GM20431 (cell line): ENCODE measurements around the gene TFIP11.

Source experiments
- in situ Hi-C: fragments of 300-500 bp; cut with MseI, MboI; formaldehyde crosslinking; loops from one replicate; pipeline ENCODE4 v1.15.0; 2020; ENCODE audit warnings: low sequenced_read_pairs; ENCODE audit not compliant: unreplicated experiment

TFIP11 gene

GRCh38 chr22:26512149-26512793, at the start of gene TFIP11:
TFIP11 (minus strand) TSS chr22:26512473; CDS start chr22:26510272, 2,201 bp downstream.
- in situ Hi-C loops = no loop called here

GRCh38 chr22:26561756-26562417, 49.6 kb upstream of the TFIP11 start:
- in situ Hi-C loops = no loop called here

GRCh38 chr22:26559961-26560575, 47.8 kb upstream of the TFIP11 start:
- in situ Hi-C loops = no loop called here

GRCh38 chr22:26558248-26558895, 46.1 kb upstream of the TFIP11 start:
- in situ Hi-C loops = no loop called here

- in situ Hi-C loops = no loop called here
Observed at GRCh38 chr22:26556904-26557303, 44.6 kb upstream of the TFIP11 start.

- in situ Hi-C loops = no loop called here
Observed at GRCh38 chr22:26555478-26555877, 43.2 kb upstream of the TFIP11 start.

GRCh38 chr22:26554956-26555355, 42.7 kb upstream of the TFIP11 start:
- in situ Hi-C loops = no loop called here

GRCh38 chr22:26553056-26553752, 40.9 kb upstream of the TFIP11 start:
- in situ Hi-C loops = no loop called here

GRCh38 chr22:26552466-26552865, 40.2 kb upstream of the TFIP11 start:
- in situ Hi-C loops = no loop called here

GRCh38 chr22:26551568-26551967, 39.3 kb upstream of the TFIP11 start:
- in situ Hi-C loops = no loop called here

- in situ Hi-C loops = no loop called here
Observed at GRCh38 chr22:26550498-26551033, 38.3 kb upstream of the TFIP11 start.

- in situ Hi-C loops = no loop called here
Observed at GRCh38 chr22:26549902-26550497, 37.7 kb upstream of the TFIP11 start.

GRCh38 chr22:26548984-26549383, 36.7 kb upstream of the TFIP11 start:
- in situ Hi-C loops = no loop called here

- in situ Hi-C loops = no loop called here
Observed at GRCh38 chr22:26548303-26548702, 36.0 kb upstream of the TFIP11 start.

- in situ Hi-C loops = no loop called here
Observed at GRCh38 chr22:26547837-26548236, 35.6 kb upstream of the TFIP11 start.

- in situ Hi-C loops = no loop called here
Observed at GRCh38 chr22:26547426-26547825, 35.2 kb upstream of the TFIP11 start.

GRCh38 chr22:26546282-26546681, 34.0 kb upstream of the TFIP11 start:
- in situ Hi-C loops = no loop called here

- in situ Hi-C loops = no loop called here
Observed at GRCh38 chr22:26545827-26546226, 33.6 kb upstream of the TFIP11 start.

GRCh38 chr22:26545385-26545784, 33.1 kb upstream of the TFIP11 start:
- in situ Hi-C loops = no loop called here

- in situ Hi-C loops = no loop called here
Observed at GRCh38 chr22:26544489-26544888, 32.2 kb upstream of the TFIP11 start.
